Naive B cell (primary cell): Measurements from ENCODE around the gene TOR4A. TPM values are rescaled to one million over a fixed set of nuclear protein-coding genes. Genes with fewer than 3 reads are reported as not detected.
"Not testable (repeated sequence)": the region's sequence is repeated elsewhere in the genome, so short reads cannot be mapped to it uniquely, and the experiment has no call there.

Source experiments
- ATAC-seq, 2 donors: fragments of 150-1000 bp; cut with Tn5 transposase; 2 replicates each; pipeline ENCODE4 v1.10.0; 2021; ENCODE audit warnings: low read depth in 2 of 2, mild to moderate bottlenecking in 2 of 2, moderate library complexity in 2 of 2
- DNase-seq: peaks from one replicate; pipeline ENCODE4 v3.0.0; 2022
- H3K27ac Mint-ChIP-seq, 6 donors: one replicate each; pipeline ENCODE4 v1.8.0; 2020 to 2022; ENCODE audit warnings: mild to moderate bottlenecking in 6 of 6, mixed read lengths in 6 of 6, moderate library complexity in 5 of 6, inconsistent platforms in 2 of 6
- H3K27me3 Mint-ChIP-seq, 3 donors: one replicate each; pipeline ENCODE4 v1.8.0; 2021 to 2022; ENCODE audit warnings: mixed read lengths in 3 of 3, mild to moderate bottlenecking in 1 of 3
- H3K36me3 Mint-ChIP-seq, 2 donors: one replicate each; pipeline ENCODE4 v1.8.0; 2020 to 2022; ENCODE audit warnings: mixed read lengths in 2 of 2, inconsistent platforms in 1 of 2, mild to moderate bottlenecking in 1 of 2
- H3K4me1 Mint-ChIP-seq, 3 donors: one replicate each; pipeline ENCODE4 v1.8.0; 2020 to 2022; ENCODE audit warnings: mixed read lengths in 3 of 3, inconsistent platforms in 1 of 3, mild to moderate bottlenecking in 1 of 3, moderate library complexity in 1 of 3
- H3K4me3 Mint-ChIP-seq, 8 donors: one replicate each; pipeline ENCODE4 v1.8.0; 2020 to 2022; ENCODE audit warnings: mild to moderate bottlenecking in 8 of 8, mixed read lengths in 8 of 8, moderate library complexity in 8 of 8, inconsistent platforms in 2 of 8
- H3K9me3 Mint-ChIP-seq, 7 donors: one replicate each; pipeline ENCODE4 v1.8.0; 2020 to 2022; ENCODE audit warnings: mixed read lengths in 7 of 7, mild to moderate bottlenecking in 5 of 7, inconsistent platforms in 2 of 7, moderate library complexity in 1 of 7
- polyA plus RNA-seq, 6 donors: library from polyadenylated mRNA; unstranded; fragments of 300-500 nt; fragmentation: Illumina TruSeq; gene quantifications; one replicate each; pipeline ENCODE4 v1.2.3, GENCODE V29; 2021; ENCODE audit warnings: low read depth in 6 of 6

The TOR4A gene
- polyA plus RNA-seq, 6 donors from 2014 or later: 2.4 to 6.2 (median 4.1) TPM

DNA sequence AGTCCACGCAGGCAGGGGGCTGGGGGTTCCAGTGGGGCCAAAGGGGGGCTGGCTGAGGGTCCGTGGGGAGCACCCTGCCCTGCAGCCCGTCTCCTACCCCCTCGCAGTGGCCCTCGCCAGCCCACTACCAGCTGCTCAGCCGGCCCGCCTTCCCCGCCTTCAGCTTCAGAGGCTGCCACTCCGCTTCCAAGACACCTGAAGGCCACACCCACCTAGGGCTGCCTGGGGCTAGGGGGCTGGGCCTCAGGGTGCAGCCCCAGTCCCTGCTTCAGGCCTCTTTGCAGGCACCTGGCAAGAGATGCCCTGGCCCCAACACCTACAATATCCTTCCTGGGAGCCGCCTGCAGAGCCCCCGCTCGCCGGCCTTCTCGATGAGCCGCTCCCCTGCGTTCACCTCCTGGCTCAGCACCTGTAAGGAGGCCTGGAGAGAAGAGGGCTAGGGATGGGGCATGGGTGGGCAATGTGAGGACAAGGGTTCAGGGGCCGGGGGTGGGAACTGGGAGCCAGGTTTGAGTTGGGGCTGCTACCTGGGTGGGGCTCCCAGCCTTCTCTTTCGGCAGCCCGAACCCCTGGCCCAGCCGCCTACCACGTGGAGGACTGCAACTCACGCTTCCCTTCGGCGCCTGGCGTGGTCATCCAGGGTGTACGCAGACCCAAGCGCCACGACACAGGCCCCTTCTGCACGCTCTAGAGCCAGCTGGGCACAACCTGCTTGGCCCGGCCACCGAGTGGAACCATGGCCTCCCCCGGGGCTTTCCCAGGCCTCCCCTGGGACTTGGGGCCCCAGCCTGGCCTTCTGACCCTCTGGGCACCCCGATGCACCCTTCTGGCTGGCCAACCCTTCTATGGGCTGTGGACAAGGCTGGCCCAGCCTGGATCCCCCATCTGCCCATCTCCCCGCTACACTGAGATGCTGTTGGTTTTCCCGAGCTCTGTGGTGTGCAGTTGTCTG is 24.7 kb upstream of the TOR4A start:
- DNase-seq (no peak), ATAC-seq (no peak)
- Mint-ChIP-seq H3K9me3 (no peaks in the 10 kb centered on the region), H3K27me3 (no peaks in the 10 kb centered on the region), H3K4me1 (peaks cover 9 to 23% (median 22%) of the 10 kb centered on the region in 3 donors), H3K4me3 (peak overlapping the region in 3 of 8 donors; percentile 28 to 86 (median 32)), H3K36me3 (no peaks in the 10 kb centered on the region), H3K27ac (no peak overlapping the region)

DNA sequence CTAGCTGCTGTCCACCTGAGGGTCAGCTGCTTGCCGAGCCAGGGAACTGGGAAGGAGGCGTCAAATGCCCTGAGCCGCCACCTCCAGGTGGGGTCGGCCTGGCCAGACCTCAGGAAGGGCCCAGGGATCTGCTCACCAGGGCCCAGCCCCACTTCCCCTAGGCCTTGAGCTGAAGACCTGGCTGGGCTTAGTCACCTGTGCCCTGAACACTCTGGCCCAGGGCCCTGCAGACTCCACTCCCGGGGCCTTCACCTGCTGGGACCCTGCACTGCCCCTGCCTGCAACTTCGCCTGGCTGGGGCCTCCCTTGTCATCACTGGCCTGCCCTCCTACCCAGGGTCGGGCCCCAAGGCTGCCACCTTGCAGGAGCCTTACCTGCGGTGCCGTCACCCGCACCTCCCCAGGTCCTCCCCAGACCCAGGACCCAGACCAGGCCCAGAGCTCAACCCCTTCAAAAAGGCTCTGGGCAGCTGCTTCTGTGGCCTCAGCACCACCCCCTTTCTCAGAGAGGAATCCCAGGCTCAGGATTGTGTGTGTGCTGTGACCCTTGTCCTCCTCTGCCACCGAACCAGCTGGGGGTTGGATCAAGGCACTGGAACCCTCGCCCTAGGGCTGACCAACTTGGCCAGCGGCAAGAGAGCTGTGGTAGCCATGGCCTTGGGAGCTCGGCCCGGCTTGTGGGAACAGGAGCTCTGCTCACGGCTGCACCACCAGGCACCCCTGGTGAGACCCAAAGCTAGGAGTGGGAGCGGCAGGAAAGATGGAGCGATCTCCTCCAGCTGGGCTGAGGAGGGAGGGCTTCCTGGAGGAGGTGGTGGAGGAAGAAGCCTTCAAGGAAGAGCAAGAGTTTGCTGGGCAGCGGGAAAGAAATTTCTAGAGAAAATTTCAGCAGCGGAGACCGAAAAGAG is 23.6 kb upstream of the TOR4A start:
- no peaks in the 10 kb centered on the region for H3K27me3 Mint-ChIP-seq
- no peaks in the 10 kb centered on the region for H3K36me3 Mint-ChIP-seq
- ATAC-seq: no peak
- H3K4me3 Mint-ChIP-seq: peak overlapping the region; percentile 86 to 95 (median 88)
- H3K9me3 Mint-ChIP-seq: no peaks in the 10 kb centered on the region
- DNase-seq: no peak
- peak overlapping the region in 3 of 6 donors; percentile 63 to 73 (median 70) for H3K27ac Mint-ChIP-seq
- H3K4me1 Mint-ChIP-seq: peaks cover 9 to 24% (median 22%) of the 10 kb centered on the region in 3 donors

DNA sequence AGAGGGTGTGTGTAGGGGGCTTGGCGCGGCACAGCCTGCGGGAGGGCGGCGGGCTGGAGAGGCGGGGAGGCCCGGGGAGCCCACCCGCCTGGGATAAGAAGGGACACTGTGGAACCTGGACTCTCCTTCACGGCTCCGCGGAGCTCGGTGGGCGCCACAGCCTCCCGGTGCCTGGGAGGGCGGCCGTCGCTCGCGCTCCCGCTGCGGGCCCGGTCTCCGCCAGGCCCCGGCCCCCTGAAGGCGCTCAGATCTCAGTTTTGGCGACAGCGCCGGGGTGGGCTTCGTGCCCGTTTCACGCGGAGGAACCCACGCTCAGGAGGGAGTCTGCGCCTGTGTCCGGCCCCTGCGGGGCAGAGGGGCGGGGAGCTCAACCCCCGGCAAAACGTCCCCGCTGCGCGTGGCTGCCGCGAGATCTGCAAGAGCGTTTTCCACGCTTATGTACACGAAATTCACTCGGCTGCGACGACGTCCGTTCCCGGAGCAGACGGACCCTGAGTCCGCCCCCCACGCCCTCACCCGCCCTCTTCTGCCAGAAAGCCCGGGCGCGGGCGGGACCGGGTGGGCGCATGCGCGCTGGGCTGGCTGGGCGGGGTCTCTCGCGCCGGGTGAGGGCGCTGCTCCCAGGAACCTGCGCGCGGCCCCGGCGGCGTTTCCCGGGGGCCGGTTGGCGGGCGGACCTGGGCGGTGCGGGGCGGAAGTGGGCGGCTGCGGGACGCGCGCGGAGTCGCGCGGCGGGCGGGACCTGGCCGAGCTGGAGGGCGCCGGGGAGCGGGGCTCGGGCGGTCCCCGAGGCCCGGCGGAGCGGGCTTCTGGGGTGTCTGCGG is 22.7 kb upstream of the TOR4A start, which contains the start of gene NELFB:
TSS of gene NELFB (plus strand) at position 704 of the 824 bp plus-strand sequence.
- peak; percentile 97 for DNase-seq
- peak; percentile 84 to 90 for ATAC-seq
- Mint-ChIP-seq H3K4me3 (peak within 1 kb of the TSS; percentile 86 to 95 (median 90)), H3K4me1 (peaks cover 9 to 27% (median 22%) of the 10 kb centered on the region in 3 donors), H3K36me3 (no peaks in the 10 kb centered on the region), H3K9me3 (no peaks in the 10 kb centered on the region), H3K27ac (peak within 1 kb of the TSS in 5 of 6 donors; percentile 63 to 73 (median 67)), H3K27me3 (no peaks in the 10 kb centered on the region)

DNA sequence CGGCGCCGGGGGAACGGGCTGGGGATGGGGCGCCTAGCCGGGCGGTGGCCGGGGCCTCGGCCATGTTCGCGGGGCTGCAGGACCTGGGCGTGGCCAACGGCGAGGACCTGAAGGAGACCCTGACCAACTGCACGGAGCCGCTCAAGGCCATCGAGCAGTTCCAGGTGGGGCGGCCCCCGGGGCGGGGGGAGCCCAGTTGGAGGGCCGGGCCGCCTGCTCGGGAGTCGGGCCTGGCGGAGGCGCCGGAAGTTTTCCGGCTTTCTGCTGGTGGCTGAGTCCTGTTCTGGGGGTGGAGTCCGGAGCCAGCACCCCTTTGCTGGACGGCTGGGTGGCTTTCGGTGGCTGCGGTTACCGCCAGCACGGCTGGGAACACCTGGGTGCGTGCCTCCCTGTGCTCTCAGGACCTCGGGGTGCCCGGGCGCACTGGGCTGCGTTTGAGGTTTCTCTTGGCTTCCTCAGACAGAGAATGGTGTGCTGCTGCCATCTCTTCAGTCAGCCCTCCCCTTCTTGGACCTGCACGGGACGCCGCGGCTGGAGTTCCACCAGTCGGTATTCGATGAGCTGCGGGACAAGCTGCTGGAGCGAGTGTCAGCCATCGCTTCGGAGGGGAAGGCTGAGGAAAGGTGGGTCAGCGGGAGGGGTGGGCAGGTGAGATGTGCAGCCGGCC is 21.9 kb upstream of the TOR4A start:
- peak overlapping the region in 3 of 6 donors; percentile 26 to 67 (median 67) for H3K27ac Mint-ChIP-seq
- H3K36me3 Mint-ChIP-seq: no peaks in the 10 kb centered on the region
- ATAC-seq: peak in 1 of 2 donors; percentile 10
- H3K4me3 Mint-ChIP-seq: peak overlapping the region; percentile 81 to 95 (median 90)
- H3K9me3 Mint-ChIP-seq: no peaks in the 10 kb centered on the region
- H3K4me1 Mint-ChIP-seq: peaks cover 9 to 27% (median 22%) of the 10 kb centered on the region in 3 donors
- no peak for DNase-seq
- no peaks in the 10 kb centered on the region for H3K27me3 Mint-ChIP-seq

DNA sequence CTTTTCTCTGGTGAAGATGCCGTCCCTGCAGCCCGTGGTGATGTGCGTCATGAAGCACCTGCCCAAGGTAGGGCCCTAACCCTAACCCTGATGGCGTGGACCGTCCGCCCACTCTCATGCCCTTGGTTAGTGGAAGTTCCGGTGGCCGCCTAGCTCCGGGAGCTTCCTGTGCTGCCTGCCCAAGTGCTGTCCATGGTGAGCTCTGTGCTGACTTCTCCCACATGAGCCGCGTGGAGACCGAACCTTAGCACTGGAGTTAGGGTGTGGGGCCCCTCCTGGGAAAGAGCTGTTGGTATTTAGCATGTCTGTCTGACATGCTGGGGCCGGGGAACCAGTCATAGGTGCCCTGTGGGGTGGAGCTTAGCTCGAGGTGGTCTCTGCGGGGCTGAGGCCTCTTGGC is 21.2 kb upstream of the TOR4A start:
- no peaks in the 10 kb centered on the region for H3K36me3 Mint-ChIP-seq
- H3K9me3 Mint-ChIP-seq: no peaks in the 10 kb centered on the region
- DNase-seq (no peak), ATAC-seq (no peak)
- peaks cover 5 to 27% (median 22%) of the 10 kb centered on the region in 3 donors for H3K4me1 Mint-ChIP-seq
- H3K4me3 Mint-ChIP-seq: peak overlapping the region; percentile 81 to 95 (median 90)
- no peaks in the 10 kb centered on the region for H3K27me3 Mint-ChIP-seq
- H3K27ac Mint-ChIP-seq: no peak overlapping the region

DNA sequence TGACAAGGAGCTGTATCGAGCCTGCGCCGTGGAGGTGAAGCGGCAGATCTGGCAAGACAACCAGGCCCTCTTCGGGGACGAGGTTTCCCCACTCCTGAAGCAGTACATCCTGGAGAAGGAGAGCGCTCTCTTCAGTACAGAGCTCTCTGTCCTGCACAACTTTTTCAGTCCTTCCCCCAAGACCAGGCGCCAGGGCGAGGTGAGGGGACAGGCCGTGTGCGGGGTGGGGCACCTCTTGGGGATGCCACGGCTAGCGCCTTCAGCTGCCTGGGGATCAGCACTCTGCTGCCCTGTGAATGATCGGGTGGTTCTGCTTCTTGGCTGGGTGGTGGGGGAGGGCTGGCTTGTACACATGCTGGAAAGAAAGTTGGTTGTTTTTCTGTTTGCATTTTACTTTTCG is 20.7 kb upstream of the TOR4A start:
- Mint-ChIP-seq H3K36me3 (no peaks in the 10 kb centered on the region), H3K4me1 (peaks cover 8 to 27% (median 22%) of the 10 kb centered on the region in 3 donors), H3K27me3 (no peaks in the 10 kb centered on the region), H3K4me3 (peak overlapping the region; percentile 81 to 95 (median 90)), H3K9me3 (peaks cover 0 to 2% (median 0%) of the 10 kb centered on the region in 7 donors), H3K27ac (no peak overlapping the region)
- no peak for ATAC-seq
- DNase-seq: no peak

DNA sequence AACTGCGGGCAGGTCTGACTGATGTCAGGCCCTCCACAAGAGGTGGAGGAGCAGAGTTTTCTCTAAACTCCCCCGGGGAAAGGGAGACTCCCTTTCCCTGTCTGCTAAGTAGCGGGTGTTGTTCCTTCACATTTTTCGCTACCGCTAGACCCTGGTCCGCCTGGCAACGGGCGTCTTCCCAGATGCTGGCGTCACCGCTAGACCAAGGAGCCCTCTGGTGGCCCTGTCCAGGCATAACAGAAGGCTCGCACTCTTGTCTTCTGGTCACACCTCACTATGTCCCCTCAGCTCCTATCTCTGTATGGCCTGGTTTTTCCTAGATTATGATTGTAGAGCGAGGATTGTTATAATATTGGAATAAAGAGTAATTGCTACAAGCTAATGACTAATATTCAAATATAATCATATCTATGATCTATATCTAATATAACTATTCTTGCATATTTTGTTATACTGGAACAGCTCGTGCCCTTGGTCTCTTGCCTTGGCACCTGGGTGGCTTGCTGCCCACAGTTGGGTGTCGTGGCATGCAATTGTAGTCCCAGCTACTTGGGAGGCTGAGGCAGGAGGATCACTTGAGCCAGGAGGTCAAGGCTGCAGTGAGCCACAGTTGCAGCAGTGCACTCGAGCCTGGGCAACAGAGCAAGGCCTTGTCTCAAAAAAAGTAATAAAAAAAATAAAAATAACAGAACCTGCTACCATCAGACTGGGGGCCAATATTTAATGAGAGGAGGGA is 15.2 kb upstream of the TOR4A start:
- not testable (repeated sequence) for ATAC-seq, DNase-seq, H3K27me3 Mint-ChIP-seq, H3K9me3 Mint-ChIP-seq, H3K27ac Mint-ChIP-seq, H3K4me3 Mint-ChIP-seq, H3K4me1 Mint-ChIP-seq, H3K36me3 Mint-ChIP-seq

DNA sequence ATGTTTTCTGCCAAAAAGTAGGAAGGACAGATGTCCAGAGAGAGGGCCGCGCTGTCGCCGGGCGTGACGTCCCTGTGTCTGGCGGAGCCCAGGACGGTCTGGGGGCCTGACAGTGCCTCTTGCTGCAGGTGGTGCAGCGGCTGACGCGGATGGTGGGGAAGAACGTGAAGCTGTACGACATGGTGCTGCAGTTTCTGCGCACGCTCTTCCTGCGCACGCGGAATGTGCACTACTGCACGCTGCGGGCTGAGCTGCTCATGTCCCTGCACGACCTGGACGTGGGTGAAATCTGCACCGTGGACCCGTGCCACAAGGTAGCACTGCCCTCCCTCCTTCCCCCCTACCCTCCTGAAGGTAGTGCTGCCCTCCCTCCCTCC is 14.6 kb upstream of the TOR4A start:
- no peak overlapping the region for H3K27ac Mint-ChIP-seq
- H3K36me3 Mint-ChIP-seq: no peaks in the 10 kb centered on the region
- DNase-seq (no peak), ATAC-seq (no peak)
- no peaks in the 10 kb centered on the region for H3K27me3 Mint-ChIP-seq
- peaks cover 10 to 12% (median 12%) of the 10 kb centered on the region in 3 donors for H3K4me1 Mint-ChIP-seq
- H3K9me3 Mint-ChIP-seq: peaks cover 0 to 2% (median 0%) of the 10 kb centered on the region in 7 donors
- no peak overlapping the region for H3K4me3 Mint-ChIP-seq

DNA sequence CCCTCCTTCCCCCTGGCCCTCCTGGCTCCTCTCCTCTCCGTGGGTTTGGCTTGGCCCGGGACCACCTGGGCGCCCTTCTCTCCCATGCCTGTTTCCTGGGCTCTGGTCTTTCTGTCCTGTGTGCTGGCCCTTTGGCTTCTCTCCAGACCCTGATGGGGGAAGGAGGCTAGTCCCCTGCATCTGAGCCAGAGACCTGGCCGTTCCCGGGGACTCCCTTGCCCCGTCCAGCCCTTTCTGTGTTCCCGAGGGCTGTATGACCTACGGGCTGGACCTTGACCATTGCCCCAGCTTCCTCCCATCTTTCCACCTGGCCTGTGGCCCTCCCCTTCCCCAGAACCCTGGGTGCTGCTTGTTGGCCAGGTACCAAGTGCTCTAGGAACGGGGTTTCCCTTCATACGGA is 14.0 kb upstream of the TOR4A start:
- H3K27me3 Mint-ChIP-seq: no peaks in the 10 kb centered on the region
- ATAC-seq: no peak
- peaks cover under 1 to 3% of the 10 kb centered on the region in 2 donors for H3K36me3 Mint-ChIP-seq

DNA sequence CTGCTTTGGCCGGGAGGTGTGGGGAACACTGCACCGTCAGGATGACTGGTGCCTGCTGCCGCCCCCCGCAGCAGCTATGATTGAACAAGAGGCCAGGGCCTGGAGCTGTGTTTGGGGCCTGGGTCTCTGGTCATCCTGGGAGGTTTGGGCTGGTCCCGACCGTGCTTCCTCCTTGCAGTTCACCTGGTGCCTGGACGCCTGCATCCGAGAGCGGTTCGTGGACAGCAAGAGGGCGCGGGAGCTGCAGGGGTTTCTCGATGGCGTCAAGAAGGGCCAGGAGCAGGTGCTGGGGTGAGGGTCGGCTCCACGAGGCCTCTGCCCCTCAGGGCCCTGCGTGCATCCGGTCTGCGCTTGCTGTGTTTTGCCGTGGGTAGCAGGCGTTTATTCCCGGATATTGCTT is 13.5 kb upstream of the TOR4A start:
- ATAC-seq (no peak), DNase-seq (no peak)
- Mint-ChIP-seq H3K9me3 (peaks cover 0 to 2% (median 0%) of the 10 kb centered on the region in 7 donors), H3K4me1 (peaks cover 17 to 21% (median 20%) of the 10 kb centered on the region in 3 donors), H3K4me3 (no peak overlapping the region), H3K27ac (no peak overlapping the region), H3K36me3 (peaks cover 5 to 8% of the 10 kb centered on the region in 2 donors), H3K27me3 (no peaks in the 10 kb centered on the region)

More for the DNA sequence above, 14.0 kb upstream of the TOR4A start:
- H3K4me1 Mint-ChIP-seq: peaks cover 13 to 17% (median 16%) of the 10 kb centered on the region in 3 donors
- no peak overlapping the region for H3K27ac Mint-ChIP-seq
- no peak for DNase-seq
- H3K9me3 Mint-ChIP-seq: peaks cover 0 to 2% (median 0%) of the 10 kb centered on the region in 7 donors
- H3K4me3 Mint-ChIP-seq: peak overlapping the region in 1 of 8 donors; percentile 42

DNA sequence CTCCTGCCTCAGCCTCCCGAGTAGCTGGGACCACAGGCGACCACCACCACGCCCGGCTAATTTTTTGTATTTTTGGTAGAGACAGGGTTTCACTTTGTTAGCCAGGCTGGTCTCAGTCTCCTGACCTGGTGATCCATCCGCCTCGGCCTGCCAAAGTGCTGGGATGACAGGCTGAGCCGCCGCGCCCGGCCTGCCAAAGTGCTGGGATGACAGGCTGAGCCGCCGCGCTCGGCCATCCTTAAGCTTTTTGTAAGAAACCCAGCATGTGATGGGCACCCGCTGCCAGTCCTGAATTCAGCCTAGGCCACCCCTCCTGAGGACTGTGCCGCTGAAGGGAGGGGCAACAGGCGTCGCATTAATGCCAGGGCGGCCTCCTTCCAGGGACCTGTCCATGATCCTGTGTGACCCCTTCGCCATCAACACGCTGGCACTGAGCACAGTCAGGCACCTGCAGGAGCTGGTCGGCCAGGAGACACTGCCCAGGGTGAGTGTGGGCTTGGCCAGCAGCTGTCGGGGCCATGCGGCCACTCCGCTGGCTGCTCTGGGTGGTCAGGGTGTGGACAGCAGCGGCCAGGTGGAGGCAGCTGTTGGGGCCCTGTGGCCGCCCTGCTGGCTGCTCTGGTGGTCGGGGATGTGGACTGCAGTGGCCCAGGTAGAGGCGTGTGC is 11.9 kb upstream of the TOR4A start:
- no peaks in the 10 kb centered on the region for H3K27me3 Mint-ChIP-seq
- ATAC-seq (no peak), DNase-seq (no peak)
- H3K4me1 Mint-ChIP-seq: peaks cover 23 to 28% (median 26%) of the 10 kb centered on the region in 3 donors
- H3K4me3 Mint-ChIP-seq: no peak overlapping the region
- peaks cover 0 to 2% (median 0%) of the 10 kb centered on the region in 7 donors for H3K9me3 Mint-ChIP-seq
- peaks cover 5 to 8% of the 10 kb centered on the region in 2 donors for H3K36me3 Mint-ChIP-seq
- no peak overlapping the region for H3K27ac Mint-ChIP-seq
